Posterior cingulate gyrus (tissue), 11 donors: ENCODE results near the gene NOMO2.
"Not testable (repeated sequence)": the region's sequence is repeated elsewhere in the genome, so short reads cannot be mapped to it uniquely, and the experiment has no call there.

ENCODE experiments used
- DNase-seq, 10 donors: peaks; one replicate each; pipeline versions ENCODE4 v3.0.0 to v3.0.0-alpha.2; 2020 to 2021; ENCODE audit warnings: mixed read lengths in 3 of 10
- intact Hi-C: fragments of 100-400 bp; cut with DNase I; formaldehyde crosslinking; loops from one replicate; pipeline ENCODE4 v1.15.1; 2023

Gene NOMO2

DNA sequence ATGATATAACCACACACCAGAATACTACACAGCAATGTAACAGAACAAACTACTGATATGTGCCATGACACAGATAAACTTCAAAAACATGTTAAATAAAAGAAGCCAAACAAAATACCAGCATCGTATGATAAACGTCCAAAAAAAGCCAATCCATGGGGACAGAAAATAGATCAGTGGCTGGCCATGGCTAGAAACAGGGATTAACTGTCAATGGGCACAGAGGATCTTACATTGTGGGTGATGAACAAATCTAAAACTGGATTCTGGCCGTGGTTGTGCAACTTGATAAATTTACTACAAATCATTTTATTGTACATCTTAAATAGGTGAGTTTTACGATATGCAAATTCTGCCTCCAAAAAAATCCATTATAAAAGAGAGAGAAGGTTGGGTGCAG is 35.4 kb downstream of the NOMO2 start:
- intact Hi-C loops, DNase-seq: not testable (repeated sequence)

DNA sequence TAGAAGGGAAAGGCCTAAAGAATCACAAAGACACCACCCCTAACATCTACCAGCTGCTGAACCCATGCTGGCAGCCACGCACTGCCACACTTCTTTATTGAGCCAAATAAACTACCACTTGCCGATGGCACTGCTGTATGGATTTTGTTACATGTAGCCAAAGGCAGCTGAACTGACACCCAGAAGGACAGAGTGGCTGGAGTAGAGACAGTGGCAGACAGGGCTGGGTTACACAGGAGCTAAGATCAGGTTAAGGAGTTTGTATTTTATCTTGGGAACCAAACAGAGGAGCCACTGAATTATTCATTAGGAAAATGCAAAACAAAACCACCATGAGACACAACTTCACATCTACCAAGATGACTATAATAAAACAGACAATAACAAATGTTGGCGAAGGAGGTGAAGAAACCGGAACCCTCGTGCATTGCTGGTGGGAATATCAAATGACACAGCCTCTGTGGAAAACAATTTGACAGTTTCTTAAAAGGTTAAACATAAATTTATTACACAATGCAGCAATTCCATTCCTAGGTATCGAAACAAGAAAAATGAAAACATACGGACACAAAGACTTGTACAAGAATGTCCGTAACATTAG is 35.9 kb downstream of the NOMO2 start:
- DNase-seq, intact Hi-C loops: not testable (repeated sequence)

DNA sequence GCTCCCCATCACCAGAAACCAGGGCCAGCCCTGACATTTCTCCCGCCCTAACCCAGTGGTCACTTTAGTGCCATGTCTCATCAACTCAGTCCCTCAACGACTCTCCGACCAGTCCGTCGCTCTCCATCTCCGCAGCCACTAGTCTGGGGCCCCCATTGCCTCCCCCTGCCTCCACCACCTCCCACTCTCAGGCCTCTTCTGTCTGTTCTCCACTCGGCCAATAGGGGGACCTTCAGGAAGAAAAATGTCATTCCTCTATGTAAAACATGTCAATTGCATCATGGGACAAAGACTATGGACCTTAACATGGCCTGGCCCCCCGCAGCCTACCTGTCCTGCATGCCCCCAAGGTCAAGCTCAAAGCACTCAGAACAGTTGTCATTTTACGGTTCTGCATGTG is 39.3 kb downstream of the NOMO2 start:
- intact Hi-C loops, DNase-seq: not testable (repeated sequence)

DNA sequence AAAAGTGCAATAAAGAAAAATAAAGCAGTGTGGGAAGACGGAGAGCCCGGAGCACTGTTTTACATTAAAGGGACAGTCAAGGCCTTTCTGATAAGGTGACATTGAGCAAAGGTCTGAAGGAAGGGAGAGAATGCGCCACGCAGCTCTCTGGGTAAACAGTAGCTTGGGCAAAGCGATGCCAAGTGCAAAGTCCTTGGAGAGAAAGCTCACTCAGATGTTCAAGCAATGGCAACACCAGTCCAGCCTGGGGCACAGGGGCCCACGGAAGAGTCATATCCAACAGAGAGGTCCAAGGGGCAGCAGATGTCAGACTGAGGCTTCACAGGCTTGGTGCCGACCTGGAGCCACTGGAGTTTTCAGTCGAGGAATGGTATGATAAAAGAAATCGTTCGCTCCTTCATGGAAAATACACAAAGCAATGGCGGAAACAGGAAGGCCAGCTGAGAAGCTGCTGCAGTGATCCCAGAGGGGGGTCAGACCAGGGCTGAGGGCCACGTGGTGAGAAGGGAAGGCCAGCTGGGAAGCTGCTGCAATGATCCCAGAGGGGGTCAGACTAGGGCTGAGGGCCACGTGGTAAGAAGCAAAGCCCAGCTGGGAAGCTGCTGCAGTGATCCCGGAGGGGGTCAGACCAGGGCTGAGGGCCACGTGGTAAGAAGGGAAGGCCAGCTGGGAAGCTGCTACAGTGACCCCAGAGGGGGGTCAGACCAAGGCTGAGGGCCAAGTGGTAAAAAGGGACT is 40.3 kb downstream of the NOMO2 start:
- DNase-seq, intact Hi-C loops: not testable (repeated sequence)

DNA sequence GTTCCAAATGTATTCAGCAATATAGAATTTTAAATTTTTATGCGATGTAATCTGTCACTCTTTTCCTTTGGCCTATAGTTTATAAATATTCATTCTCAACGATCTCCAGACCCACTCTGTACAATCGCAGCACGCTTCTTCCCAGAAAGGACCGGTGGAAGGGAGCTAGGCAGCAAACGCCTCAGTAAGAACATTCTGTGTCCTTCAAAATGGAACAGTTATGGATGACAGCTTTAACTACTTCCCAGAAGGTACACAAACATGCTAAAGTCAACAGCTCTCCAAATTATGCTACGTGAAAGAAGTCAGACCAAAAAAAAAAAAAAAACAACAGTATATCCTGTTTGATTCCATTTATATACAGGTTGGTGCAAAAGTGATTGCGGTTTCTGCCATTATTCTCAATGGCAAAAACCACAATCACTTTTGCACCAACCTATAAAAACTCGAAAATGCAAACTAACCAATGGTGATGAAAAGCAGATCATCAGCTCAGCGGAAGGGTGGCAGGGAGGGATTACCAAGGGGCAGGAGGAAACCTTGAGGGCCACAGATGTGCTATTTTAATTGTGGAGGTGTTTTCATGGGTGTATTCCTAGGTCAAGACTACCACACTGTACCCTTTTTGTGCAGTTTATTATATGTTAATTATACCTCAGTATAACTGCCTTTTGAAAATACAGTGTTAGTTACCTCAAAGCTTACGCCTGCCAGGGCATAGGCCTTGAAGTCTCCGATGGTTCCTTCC is 43.2 kb downstream of the NOMO2 start:
- DNase-seq, intact Hi-C loops: not testable (repeated sequence)

DNA sequence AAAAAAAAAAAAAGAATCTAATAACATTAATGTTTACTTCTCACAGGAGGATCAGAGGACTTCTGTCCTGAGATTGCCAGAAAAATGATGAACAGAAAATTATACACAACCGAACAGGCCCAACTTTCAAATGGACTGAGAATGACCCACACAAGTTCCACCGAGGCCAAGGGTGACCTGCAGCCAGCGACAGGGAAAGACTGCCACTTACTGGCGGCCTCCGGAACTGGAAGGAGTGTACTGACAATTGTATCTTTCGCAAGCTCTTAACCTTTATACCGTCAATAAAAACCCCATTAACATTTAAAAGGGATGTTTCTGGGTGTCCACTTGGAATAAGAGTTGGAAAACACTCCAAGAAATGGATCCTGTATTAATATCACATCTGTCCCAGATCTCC is 63.5 kb downstream of the NOMO2 start:
- DNase-seq, intact Hi-C loops: not testable (repeated sequence)

DNA sequence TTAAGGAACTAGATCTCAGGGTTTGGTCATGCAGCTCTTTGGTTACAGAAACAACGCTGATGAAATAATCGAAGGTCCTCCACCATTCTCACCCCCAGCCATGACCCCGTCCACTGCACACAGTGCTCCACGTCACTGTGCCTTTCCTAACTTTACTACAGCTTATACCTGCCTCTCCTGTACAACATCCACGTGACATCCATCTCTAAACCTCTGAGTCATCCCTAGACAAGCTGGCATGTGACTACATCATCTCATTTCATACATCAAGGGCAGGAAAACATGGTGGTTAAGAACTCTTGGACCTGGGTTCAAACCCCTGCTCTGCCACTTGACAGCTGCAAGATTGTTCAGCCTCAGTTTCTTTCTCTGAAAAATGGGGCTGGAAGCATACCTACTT is 64.9 kb downstream of the NOMO2 start:
- intact Hi-C loops, DNase-seq: not testable (repeated sequence)

DNA sequence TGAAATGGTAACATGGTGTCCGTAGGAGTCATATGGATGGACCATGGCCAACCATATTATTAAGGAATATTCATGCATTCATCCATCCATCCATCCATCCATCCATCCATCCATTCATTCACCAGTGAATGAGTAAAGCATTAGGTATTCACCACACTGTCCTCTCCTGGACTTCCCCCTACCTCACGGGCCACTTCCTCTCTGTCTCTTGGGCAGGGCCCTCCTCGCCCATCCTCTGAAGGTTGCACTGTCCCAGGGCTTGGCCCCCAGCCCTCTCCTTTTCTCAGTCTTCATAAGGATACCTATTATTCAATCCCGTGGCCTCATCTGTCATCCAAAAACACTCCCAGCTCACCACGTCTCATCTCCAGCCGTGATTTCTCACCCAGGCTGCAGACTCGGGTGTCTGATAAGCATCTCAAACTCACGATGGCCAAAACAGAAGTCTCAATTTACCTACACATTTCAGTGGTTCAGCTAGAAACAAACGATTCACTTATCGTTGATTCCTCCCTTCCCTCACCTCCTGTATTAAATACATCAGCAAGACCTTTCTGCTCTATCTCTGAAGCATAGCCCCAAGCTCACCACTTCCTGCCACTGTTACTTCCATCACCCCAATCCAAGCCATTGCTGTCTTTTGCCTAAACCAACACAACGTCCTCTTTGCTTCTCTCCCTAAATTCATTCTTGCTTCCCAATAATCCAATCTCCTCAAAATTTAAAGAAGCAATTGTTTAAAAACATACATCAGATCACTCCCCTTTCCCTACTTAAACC is 69.6 kb downstream of the NOMO2 start:
- DNase-seq, intact Hi-C loops: not testable (repeated sequence)

DNA sequence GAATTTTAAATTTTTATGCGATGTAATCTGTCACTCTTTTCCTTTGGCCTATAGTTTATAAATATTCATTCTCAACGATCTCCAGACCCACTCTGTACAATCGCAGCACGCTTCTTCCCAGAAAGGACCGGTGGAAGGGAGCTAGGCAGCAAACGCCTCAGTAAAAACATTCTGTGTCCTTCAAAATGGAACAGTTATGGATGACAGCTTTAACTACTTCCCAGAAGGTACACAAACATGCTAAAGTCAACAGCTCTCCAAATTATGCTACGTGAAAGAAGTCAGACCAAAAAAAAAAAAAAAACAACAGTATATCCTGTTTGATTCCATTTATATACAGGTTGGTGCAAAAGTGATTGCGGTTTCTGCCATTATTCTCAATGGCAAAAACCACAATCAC is 125.9 kb downstream of the NOMO2 start:
- intact Hi-C loops: not testable (repeated sequence)

DNA sequence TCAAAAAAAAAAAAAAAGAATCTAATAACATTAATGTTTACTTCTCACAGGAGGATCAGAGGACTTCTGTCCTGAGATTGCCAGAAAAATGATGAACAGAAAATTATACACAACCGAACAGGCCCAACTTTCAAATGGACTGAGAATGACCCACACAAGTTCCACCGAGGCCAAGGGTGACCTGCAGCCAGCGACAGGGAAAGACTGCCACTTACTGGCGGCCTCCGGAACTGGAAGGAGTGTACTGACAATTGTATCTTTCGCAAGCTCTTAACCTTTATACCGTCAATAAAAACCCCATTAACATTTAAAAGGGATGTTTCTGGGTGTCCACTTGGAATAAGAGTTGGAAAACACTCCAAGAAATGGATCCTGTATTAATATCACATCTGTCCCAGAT is 146.1 kb downstream of the NOMO2 start:
- intact Hi-C loops, DNase-seq: not testable (repeated sequence)

More for the DNA sequence above, 125.9 kb downstream of the NOMO2 start:
- DNase-seq: not testable (repeated sequence)

DNA sequence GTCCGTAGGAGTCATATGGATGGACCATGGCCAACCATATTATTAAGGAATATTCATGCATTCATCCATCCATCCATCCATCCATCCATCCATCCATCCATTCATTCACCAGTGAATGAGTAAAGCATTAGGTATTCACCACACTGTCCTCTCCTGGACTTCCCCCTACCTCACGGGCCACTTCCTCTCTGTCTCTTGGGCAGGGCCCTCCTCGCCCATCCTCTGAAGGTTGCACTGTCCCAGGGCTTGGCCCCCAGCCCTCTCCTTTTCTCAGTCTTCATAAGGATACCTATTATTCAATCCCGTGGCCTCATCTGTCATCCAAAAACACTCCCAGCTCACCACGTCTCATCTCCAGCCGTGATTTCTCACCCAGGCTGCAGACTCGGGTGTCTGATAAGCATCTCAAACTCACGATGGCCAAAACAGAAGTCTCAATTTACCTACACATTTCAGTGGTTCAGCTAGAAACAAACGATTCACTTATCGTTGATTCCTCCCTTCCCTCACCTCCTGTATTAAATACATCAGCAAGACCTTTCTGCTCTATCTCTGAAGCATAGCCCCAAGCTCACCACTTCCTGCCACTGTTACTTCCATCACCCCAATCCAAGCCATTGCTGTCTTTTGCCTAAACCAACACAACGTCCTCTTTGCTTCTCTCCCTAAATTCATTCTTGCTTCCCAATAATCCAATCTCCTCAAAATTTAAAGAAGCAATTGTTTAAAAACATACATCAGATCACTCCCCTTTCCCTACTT is 152.2 kb downstream of the NOMO2 start:
- DNase-seq, intact Hi-C loops: not testable (repeated sequence)

DNA sequence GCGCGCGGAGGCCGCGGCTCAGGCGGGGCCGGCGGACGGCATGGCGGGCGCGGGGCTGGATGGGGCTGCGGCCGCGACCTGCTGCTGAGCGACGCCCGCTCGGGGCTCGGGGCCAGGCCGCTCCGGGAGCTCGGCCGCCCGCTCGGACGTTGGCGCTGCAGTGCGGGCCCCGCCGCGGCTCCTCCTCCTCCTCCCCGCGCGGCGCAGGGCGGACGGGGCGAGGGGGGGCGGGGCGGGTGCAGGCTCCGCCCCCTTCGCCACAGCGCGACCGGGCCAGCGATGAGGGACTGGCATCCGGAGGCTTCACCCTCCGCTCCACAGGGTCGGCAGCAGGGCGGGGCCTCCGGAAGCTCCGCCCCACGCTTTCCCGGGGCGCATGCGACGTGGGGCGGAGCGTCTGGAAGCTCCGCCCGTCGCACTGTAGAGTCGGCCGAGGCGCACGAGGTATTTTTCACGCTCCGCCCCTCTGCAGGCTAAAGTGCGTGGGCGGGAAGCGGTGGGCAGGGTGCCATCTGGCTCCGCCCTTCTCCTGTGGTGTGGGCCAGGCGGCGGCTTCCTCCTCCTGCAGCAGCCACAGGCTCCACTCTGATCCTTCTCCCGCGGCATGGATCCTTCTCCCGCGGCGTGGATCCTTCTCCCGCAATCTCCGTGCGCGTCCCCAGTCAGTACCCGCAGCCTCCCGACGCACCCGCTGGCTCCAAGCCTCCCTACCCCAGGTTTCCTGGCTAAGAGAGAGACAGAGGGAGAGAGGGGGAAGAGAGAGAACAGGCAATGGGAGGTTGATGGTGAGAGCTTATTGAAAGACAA is 159.8 kb downstream of the NOMO2 start:
- intact Hi-C loops, DNase-seq: not testable (repeated sequence)

DNA sequence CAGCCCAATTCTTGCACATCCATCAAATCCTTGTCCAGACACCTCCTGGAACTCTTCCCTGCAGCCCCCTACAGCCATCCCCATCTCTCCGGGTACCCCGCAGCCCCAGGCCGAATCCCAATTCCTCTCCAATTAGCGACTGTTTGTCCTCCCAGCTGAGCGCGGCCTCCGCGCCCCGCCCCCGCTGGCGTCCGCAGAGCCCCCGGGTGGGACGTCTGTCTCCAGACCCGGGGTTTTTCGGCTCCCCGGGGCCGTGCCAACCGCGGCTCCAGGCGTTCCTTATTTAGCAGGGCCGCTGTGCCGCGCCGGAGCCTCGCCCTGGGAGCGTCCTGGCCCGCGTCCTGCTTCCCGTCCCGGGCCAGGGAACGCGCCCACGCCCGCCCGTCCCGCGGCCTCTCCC is 160.7 kb downstream of the NOMO2 start:
- peak in 6 of 10 donors; percentile 8 to 87 (median 46) for DNase-seq
- intact Hi-C loops: not testable (repeated sequence)

DNA sequence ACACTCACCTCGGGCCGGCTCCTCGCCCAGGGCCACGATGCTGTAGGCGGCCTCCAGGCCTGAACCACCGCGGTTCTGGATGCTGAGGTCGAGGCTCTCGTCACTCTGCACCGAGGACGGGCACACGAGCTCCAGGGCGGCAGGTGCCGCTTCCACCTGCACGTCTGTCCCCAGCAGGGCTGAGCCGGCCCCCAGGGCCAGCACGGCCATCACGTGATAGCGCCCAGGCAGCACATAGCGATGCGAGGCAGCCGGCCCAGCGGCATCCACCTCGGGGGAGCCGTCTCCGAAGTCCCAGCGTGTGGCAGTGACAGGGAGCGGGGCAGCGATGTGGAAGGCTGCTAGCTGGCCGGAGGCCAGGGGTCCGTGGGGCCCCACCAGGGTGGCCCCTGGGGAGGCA is 167.5 kb downstream of the NOMO2 start:
- peak in 2 of 10 donors; percentile 54 to 75 for DNase-seq
- intact Hi-C loops: not testable (repeated sequence)

DNA sequence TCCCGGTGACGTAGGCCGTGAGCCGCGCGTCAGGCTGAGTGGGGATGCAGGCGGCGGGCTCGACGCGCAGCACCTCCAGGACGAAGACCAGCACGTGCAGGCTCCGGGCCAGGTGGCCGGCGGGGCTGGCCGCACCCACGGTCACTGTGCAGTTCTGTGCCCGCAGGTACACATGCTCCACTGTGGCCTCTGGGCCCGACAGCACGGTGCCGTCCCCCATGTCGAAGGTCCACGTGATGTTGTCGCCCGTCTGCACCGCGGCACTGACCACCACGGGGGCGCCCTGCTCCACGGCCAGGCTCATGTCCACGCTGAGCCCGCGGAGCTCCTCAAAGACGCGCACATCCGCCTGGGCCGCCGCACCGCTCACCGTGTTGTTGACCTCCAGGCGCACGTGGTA is 174.1 kb downstream of the NOMO2 start:
- intact Hi-C loops, DNase-seq: not testable (repeated sequence)

DNA sequence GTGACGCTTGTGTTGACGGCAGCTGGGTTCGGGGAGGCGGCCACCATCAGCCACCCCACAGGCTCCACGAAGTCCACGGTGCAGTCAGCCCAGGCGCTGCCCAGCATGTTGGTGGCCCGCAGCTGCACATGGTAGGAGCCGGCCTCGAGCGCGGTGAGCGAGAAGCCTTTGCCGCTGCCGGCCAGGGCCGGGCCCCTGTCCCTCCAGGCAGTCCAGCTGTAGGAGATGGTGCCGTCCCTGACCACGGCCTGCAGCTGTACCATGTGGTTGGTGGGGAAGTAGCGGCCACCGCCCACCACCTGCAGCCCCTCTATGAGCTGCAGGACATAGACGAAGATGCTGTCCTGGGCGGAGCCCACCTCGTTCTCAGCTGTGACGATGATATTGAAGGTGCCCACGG is 175.4 kb downstream of the NOMO2 start:
- DNase-seq: peak in 4 of 10 donors; percentile 5 to 64 (median 48)
- intact Hi-C loops: not testable (repeated sequence)

DNA sequence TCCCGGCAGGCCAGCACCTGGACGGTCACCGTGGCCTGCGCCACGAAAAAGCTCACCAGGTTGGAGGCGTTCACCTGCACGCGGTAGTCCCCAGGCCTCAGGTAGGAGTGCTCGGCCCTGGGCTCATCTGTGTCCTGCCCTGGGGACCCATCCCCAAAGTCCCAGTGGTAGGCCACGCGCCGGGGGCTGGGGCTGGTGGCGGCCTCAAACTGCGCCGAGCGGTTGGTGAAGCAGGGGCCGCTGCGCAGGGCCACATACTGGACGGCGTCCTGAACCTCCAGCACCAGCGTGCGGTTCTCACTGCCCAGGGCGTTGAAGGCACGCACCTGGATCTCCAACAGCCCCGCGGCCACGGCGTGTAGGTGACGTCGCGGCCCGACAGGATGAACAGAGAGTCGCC is 176.6 kb downstream of the NOMO2 start:
- DNase-seq: peak in 3 of 10 donors; percentile 38 to 69 (median 58)

DNA sequence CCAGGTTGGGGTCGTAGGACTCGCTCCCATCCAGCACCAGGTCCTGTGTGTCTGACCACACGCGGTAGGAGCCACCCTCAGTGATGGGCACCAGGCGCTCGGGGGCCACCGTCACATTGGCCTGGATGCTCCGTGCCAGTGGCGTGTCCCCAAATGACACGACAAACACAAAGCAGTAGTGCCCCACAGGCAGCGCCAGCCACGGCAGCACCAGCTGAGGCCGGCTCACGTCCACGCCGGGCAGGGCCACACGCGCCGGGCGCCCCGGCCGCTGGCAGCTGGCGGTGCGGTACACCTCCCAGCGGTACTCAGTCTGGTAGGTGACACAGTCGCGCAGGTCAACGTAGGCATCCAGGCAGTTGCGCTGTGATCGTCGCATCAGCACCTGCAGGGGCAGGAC is 177.0 kb downstream of the NOMO2 start:
- intact Hi-C loops: not testable (repeated sequence)

More for the DNA sequence above, 176.6 kb downstream of the NOMO2 start:
- intact Hi-C loops: not testable (repeated sequence)

More for the DNA sequence above, 177.0 kb downstream of the NOMO2 start:
- DNase-seq: peak in 2 of 10 donors; percentile 39 to 77
